Colonic mucosa (tissue), 4 donors: Measurements from ENCODE around the gene TMEM92. TPM values are rescaled to one million over a fixed set of nuclear protein-coding genes. Genes with fewer than 3 reads are reported as not detected.

Source experiments
- DNase-seq: peaks from one replicate; pipeline ENCODE4 v3.0.0-alpha.2; 2020
- H3K27ac ChIP-seq: fragments of 200-600 bp; one replicate; pipeline ENCODE4 v1.8.0; 2021
- H3K27me3 ChIP-seq: fragments of 200-600 bp; one replicate; pipeline ENCODE4 v1.8.0; 2021
- H3K36me3 ChIP-seq: fragments of 200-600 bp; one replicate; pipeline ENCODE4 v1.8.0; 2021
- H3K4me1 ChIP-seq: fragments of 200-600 bp; one replicate; pipeline ENCODE4 v1.8.0; 2021; ENCODE audit warnings: mild to moderate bottlenecking
- H3K4me3 ChIP-seq: fragments of 200-600 bp; one replicate; pipeline ENCODE4 v1.8.0; 2021
- H3K9ac ChIP-seq, 2 donors: one replicate each; pipeline ENCODE4 v1.7.0; 2013; ENCODE audit warnings: control low read depth in 2 of 2, low read depth in 2 of 2, low read length in 2 of 2
- H3K9me3 ChIP-seq: fragments of 200-600 bp; one replicate; pipeline ENCODE4 v1.8.0; 2021
- intact Hi-C: fragments of 100-400 bp; cut with DNase I; formaldehyde crosslinking; loops from one replicate; pipeline ENCODE4 v1.14.1; 2022
- total RNA-seq, 2 donors: library from RNA; stranded (reverse); fragmentation: NEBNext Ultra II Directional in 1 of 2; extraction: Animal tissue kit (Norgen Biotek cat#: 25700) in 1 of 2; gene quantifications; one replicate each; pipeline ENCODE4 v1.2.1, GENCODE V29; 2021
- TF ChIP-seq, protein P1 (sequence below): fragments of 200-600 bp; IDR thresholded peaks from one replicate; pipeline ENCODE4 v1.8.0; 2022; ENCODE audit warnings: antibody characterized with exemption, mild to moderate bottlenecking
- donor health status: healthy.
- donor health status: DM: no; HTN: no; CAD: no.
- donor health status: DM: no; HTN: no; CAD: no.

TMEM92 gene
- total RNA-seq, 2 donors from 2014 or later = 11.1 to 18.5 TPM

DNA sequence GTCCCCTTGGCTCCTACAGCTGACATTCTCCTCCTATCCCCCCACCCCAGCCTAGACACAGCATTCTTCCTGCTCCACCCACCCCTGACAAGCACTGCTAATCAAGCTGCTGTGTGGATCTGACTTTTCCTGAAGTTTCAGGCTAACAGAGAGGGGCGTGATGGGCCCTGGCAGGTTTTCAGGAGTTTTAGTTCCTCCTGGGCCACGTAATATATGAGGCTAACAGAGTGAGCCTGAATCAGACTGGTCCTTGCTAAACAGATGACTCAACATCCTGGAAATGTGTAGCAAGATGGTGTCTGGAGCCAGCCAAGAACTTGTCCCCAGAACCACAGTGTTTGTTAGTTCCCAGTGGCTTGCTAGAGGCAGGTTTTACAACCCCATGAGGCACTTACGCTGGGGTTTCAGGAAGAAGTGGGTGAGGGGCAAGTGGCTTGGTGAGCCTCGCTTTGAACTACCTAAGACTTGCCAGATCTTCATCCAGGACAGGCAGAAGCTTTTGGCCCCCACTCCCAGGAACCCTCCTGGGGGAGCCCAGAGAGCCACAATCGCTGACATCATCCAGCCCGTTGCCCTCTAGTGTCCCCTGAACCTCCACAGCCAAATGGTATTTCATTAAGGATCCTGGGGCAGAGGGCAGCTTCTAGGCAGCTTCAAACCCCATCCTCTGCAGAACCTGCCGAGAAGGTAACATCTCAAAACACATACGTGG lies 15.9 kb downstream of the TMEM92 start:
- peak; percentile 82 for DNase-seq
- Histone ChIP-seq H3K9ac (peak overlapping the region in 1 of 2 donors; percentile 14), H3K4me3 (no peak overlapping the region), H3K9me3 (no peaks in the 10 kb centered on the region), H3K27ac (peak overlapping the region; percentile 43), H3K27me3 (no peaks in the 10 kb centered on the region), H3K4me1 (peaks cover 7% of the 10 kb centered on the region), H3K36me3 (no peaks in the 10 kb centered on the region)
- intact Hi-C loops = loop anchor here (10.0 kb wide), 1 partner anchor 195 kb away; the partner anchor contains the start of gene PDK2
- TF ChIP-seq, protein P1, sequence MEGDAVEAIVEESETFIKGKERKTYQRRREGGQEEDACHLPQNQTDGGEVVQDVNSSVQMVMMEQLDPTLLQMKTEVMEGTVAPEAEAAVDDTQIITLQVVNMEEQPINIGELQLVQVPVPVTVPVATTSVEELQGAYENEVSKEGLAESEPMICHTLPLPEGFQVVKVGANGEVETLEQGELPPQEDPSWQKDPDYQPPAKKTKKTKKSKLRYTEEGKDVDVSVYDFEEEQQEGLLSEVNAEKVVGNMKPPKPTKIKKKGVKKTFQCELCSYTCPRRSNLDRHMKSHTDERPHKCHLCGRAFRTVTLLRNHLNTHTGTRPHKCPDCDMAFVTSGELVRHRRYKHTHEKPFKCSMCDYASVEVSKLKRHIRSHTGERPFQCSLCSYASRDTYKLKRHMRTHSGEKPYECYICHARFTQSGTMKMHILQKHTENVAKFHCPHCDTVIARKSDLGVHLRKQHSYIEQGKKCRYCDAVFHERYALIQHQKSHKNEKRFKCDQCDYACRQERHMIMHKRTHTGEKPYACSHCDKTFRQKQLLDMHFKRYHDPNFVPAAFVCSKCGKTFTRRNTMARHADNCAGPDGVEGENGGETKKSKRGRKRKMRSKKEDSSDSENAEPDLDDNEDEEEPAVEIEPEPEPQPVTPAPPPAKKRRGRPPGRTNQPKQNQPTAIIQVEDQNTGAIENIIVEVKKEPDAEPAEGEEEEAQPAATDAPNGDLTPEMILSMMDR = no peak

DNA sequence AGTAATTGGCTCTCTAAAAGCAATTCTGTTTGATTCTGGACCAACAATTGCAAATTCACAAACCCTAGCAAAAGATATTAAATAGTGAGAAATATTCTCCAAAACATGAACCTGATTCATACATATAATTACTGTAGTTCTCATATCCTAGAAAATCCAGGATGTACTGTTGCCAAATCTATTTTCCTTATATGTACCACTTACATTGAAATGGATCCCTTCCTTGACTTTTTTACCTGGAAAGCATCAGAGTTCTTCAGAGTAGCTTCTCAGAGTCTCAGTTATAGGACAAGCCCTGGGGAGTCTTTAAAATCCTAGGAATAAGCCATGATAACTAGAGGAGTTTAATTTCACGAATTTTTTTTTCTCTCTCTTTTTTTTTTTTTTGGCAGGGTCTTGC lies 16.7 kb downstream of the TMEM92 start:
- Histone ChIP-seq H3K27me3 (no peaks in the 10 kb centered on the region), H3K27ac (peak overlapping the region; percentile 43), H3K4me3 (no peak overlapping the region), H3K36me3 (no peaks in the 10 kb centered on the region), H3K4me1 (peaks cover 7% of the 10 kb centered on the region), H3K9ac (no peak overlapping the region), H3K9me3 (no peaks in the 10 kb centered on the region)
- intact Hi-C loops = loop anchor here (10.0 kb wide), 1 partner anchor 196 kb away; the partner anchor contains the start of gene PDK2
- DNase-seq = no peak
- TF ChIP-seq, protein P1 = no peak

DNA sequence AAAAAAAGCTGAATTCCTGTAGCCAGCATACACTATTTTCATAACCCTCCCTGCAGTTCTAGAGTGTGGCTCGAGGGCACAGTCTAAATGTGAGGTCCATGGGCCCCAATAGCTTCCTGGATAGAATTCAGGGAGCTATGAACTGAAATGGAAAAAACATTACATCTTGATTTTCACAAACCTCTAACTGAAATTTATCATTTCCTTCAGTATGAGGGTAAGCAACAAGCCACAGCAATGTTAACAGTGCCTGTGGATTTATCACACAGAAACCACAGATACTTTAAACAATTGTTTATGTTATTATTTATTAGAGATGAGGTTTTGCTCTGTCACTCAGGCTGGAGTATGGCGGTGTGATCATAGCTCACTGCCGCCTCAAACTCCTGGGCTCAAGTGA lies 18.2 kb downstream of the TMEM92 start:
- Histone ChIP-seq H3K4me3 (no peak overlapping the region), H3K9ac (no peak overlapping the region), H3K27ac (no peak overlapping the region), H3K36me3 (no peaks in the 10 kb centered on the region), H3K27me3 (no peaks in the 10 kb centered on the region), H3K9me3 (no peaks in the 10 kb centered on the region), H3K4me1 (peaks cover 7% of the 10 kb centered on the region)
- TF ChIP-seq, protein P1 = no peak
- intact Hi-C loops = loop anchor here (10.0 kb wide), 1 partner anchor 198 kb away; the partner anchor contains the start of gene PDK2
- no peak for DNase-seq

GRCh38 chr17:50295021-50295420 lies 20.8 kb downstream of the TMEM92 start:
- DNase-seq = no peak
- Histone ChIP-seq H3K4me1 (no peaks in the 10 kb centered on the region), H3K27ac (no peak overlapping the region), H3K9me3 (no peaks in the 10 kb centered on the region), H3K36me3 (no peaks in the 10 kb centered on the region), H3K27me3 (no peaks in the 10 kb centered on the region), H3K9ac (no peak overlapping the region), H3K4me3 (no peak overlapping the region)
- TF ChIP-seq, protein P1 = no peak
- intact Hi-C loops = loop anchor here (10.0 kb wide), 1 partner anchor 200 kb away; the partner anchor contains the start of gene PDK2

GRCh38 chr17:50297407-50297865 lies 23.2 kb downstream of the TMEM92 start:
- Histone ChIP-seq H3K4me3 (no peak overlapping the region), H3K27me3 (no peaks in the 10 kb centered on the region), H3K36me3 (no peaks in the 10 kb centered on the region), H3K27ac (no peak overlapping the region), H3K4me1 (no peaks in the 10 kb centered on the region), H3K9ac (no peak overlapping the region), H3K9me3 (no peaks in the 10 kb centered on the region)
- TF ChIP-seq, protein P1 = peak; percentile 97
- intact Hi-C loops = loop anchor here (1.0 to 10.0 kb wide), 2 partner anchors 96 to 203 kb away; partner anchors contain the start of genes COL1A1 and PDK2
- DNase-seq = peak; percentile 83
